ENCODE measurements around the gene GNLY.

The GNLY gene

GRCh38 chr2:85695691-85696668 is 1.8 kb downstream of the GNLY start:
- Histone ChIP-seq H3F3A (ENCODE audit: insufficient read depth) (no peaks in the 10 kb centered on the region), H3K9me3 (ENCODE audit: insufficient read depth, low read length) (no peaks in the 10 kb centered on the region), H3K27ac (ENCODE audit: low read depth, low read length) (no peak overlapping the region), H3K79me2 (ENCODE audit: insufficient read depth, low read length) (no peaks in the 10 kb centered on the region), H3K36me3 (ENCODE audit: low read length) (no peaks in the 10 kb centered on the region), H3K4me2 (ENCODE audit: low read depth, low read length, poor library complexity, severe bottlenecking) (no peak overlapping the region), H3K4me3 (ENCODE audit: insufficient read depth, low read length, poor library complexity, severe bottlenecking) (no peak overlapping the region), H3K27me3 (ENCODE audit: low read length) (no peaks in the 10 kb centered on the region), H2AFZ (ENCODE audit: low read depth, low read length, severe bottlenecking) (no peak overlapping the region), H4K20me1 (ENCODE audit: low read depth, low read length) (no peaks in the 10 kb centered on the region), H3K9ac (ENCODE audit: low read length) (no peak overlapping the region), H3K9me2 (replicated peaks; ENCODE audit: insufficient read depth, low read length) (no peaks in the 10 kb centered on the region)
- TF ChIP-seq EZH2phosphoT487 (conservative IDR thresholded peaks at IDR 0.05; ENCODE audit: low read length) (no peak), CTCF (IDR thresholded peaks at IDR 0.05; ENCODE audit: insufficient read depth, low read length, poor library complexity, severe bottlenecking) (no peak)

GRCh38 chr2:85697096-85697495 is 2.9 kb downstream of the GNLY start:
- no peak overlapping the region for H2AFZ ChIP-seq (ENCODE audit: low read depth, low read length, severe bottlenecking)
- no peaks in the 10 kb centered on the region for H4K20me1 ChIP-seq (ENCODE audit: low read depth, low read length)
- no peaks in the 10 kb centered on the region for H3K9me2 ChIP-seq (replicated peaks; ENCODE audit: insufficient read depth, low read length)
- H3K4me3 ChIP-seq (ENCODE audit: insufficient read depth, low read length, poor library complexity, severe bottlenecking) = no peak overlapping the region
- TF ChIP-seq EZH2phosphoT487 (conservative IDR thresholded peaks at IDR 0.05; ENCODE audit: low read length) (no peak), CTCF (IDR thresholded peaks at IDR 0.05; ENCODE audit: insufficient read depth, low read length, poor library complexity, severe bottlenecking) (no peak)
- H3K36me3 ChIP-seq (ENCODE audit: low read length) = no peaks in the 10 kb centered on the region
- no peak overlapping the region for H3K9ac ChIP-seq (ENCODE audit: low read length)
- H3K79me2 ChIP-seq (ENCODE audit: insufficient read depth, low read length) = no peaks in the 10 kb centered on the region
- H3K4me2 ChIP-seq (ENCODE audit: low read depth, low read length, poor library complexity, severe bottlenecking) = no peak overlapping the region
- no peaks in the 10 kb centered on the region for H3F3A ChIP-seq (ENCODE audit: insufficient read depth)
- no peak overlapping the region for H3K27ac ChIP-seq (ENCODE audit: low read depth, low read length)
- H3K27me3 ChIP-seq (ENCODE audit: low read length) = no peaks in the 10 kb centered on the region
- no peaks in the 10 kb centered on the region for H3K9me3 ChIP-seq (ENCODE audit: insufficient read depth, low read length)

- H3K27ac ChIP-seq (ENCODE audit: low read depth, low read length) = no peak overlapping the region
- H3K9me2 ChIP-seq (replicated peaks; ENCODE audit: insufficient read depth, low read length) = no peaks in the 10 kb centered on the region
- no peaks in the 10 kb centered on the region for H4K20me1 ChIP-seq (ENCODE audit: low read depth, low read length)
- H3K9me3 ChIP-seq (ENCODE audit: insufficient read depth, low read length) = no peaks in the 10 kb centered on the region
- TF ChIP-seq EZH2phosphoT487 (conservative IDR thresholded peaks at IDR 0.05; ENCODE audit: low read length) = no peak
- no peak overlapping the region for H3K4me2 ChIP-seq (ENCODE audit: low read depth, low read length, poor library complexity, severe bottlenecking)
- no peak overlapping the region for H3K9ac ChIP-seq (ENCODE audit: low read length)
- no peak overlapping the region for H2AFZ ChIP-seq (ENCODE audit: low read depth, low read length, severe bottlenecking)
- no peaks in the 10 kb centered on the region for H3K36me3 ChIP-seq (ENCODE audit: low read length)
- no peaks in the 10 kb centered on the region for H3K79me2 ChIP-seq (ENCODE audit: insufficient read depth, low read length)
- no peak overlapping the region for H3K4me3 ChIP-seq (ENCODE audit: insufficient read depth, low read length, poor library complexity, severe bottlenecking)
- no peaks in the 10 kb centered on the region for H3F3A ChIP-seq (ENCODE audit: insufficient read depth)
- no peaks in the 10 kb centered on the region for H3K27me3 ChIP-seq (ENCODE audit: low read length)
Measured at GRCh38 chr2:85697716-85698115, 3.6 kb downstream of the GNLY start.
